ENCODE measurements around the gene DLG2. TPM values are rescaled to one million over a fixed set of nuclear protein-coding genes. Genes with fewer than 3 reads are reported as not detected.

Gene DLG2
- total and polyA plus RNA-seq, 2 of the 8 experiments (the other 6 are each of a cell fraction or from before 2014, with no cell fraction given) = 1.7 to 14.3 TPM

DNA sequence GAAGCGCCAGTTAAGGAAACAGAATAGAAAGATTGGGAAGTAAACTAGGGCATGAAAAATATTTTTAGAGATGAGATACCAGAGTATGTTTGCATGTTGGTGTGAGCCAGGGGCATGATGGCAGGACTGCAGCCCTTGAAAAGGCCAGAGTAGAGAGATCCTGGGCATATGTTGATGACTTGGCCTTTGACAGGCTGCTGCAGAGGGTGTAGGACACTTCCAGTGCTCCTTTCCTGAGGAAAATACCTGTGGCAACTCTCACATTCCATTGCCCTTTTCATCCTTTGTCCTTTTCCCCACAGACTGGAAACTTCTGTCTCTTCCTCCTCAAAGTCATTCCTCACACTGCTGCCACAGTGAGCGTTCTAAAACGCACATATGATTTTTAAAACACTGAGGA is 2190.3 kb downstream of the DLG2 start:
- Histone ChIP-seq H2BK15ac (ENCODE audit: low read length) (no peak overlapping the region), H3K23ac (ENCODE audit: insufficient read length) (no peak overlapping the region), H3K36me3 (ENCODE audit: control insufficient read depth in 2 of 4, insufficient read depth in 4 of 4, low read length in 3 of 4) (no peaks in the 10 kb centered on the region), H3K4ac (replicated peaks; ENCODE audit: insufficient read length, low read depth, low read length) (no peak overlapping the region), H3K23me2 (ENCODE audit: low read depth, low read length) (no peaks in the 10 kb centered on the region), H3K27ac (ENCODE audit: low read depth, low read length) (no peak overlapping the region), H4K20me1 (replicated peaks in 1 of 2; ENCODE audit: control insufficient read depth in 1 of 2, insufficient read depth in 2 of 2, low read length in 2 of 2) (no peaks in the 10 kb centered on the region), H2AK5ac (ENCODE audit: low read depth, low read length) (no peak overlapping the region), H2BK5ac (ENCODE audit: low read depth, low read length) (no peak overlapping the region), H3K27me3 (replicated peaks in 1 of 4; ENCODE audit: control insufficient read depth in 3 of 4, extremely low read depth in 1 of 4, insufficient read depth in 3 of 4, low read length in 3 of 4) (no peaks in the 10 kb centered on the region), H2BK20ac (ENCODE audit: low read length) (no peak overlapping the region; the same call in 1 of the 2 replicates), H2BK12ac (ENCODE audit: low read depth, low read length) (no peak overlapping the region), H3K9ac (replicated peaks in 1 of 4; ENCODE audit: extremely low read depth in 1 of 4, low read depth in 3 of 4, low read length in 3 of 4) (no peak overlapping the region), H4K91ac (replicated peaks; ENCODE audit: insufficient read length, low read length) (no peak overlapping the region), H3K79me2 (ENCODE audit: control insufficient read depth in 1 of 2, insufficient read depth in 2 of 2, low read length in 2 of 2) (no peaks in the 10 kb centered on the region), H4K5ac (ENCODE audit: insufficient read length, low read depth, low read length) (no peak overlapping the region), H3K4me2 (ENCODE audit: insufficient read depth in 1 of 2, low read depth in 2 of 2, low read length in 2 of 2) (no peak overlapping the region), H4K8ac (ENCODE audit: extremely low read depth, insufficient read depth, low read length) (no peak overlapping the region), H3K56ac (replicated peaks; ENCODE audit: insufficient read length, low read depth, low read length) (no peak overlapping the region), H2AFZ (ENCODE audit: low read length) (no peak overlapping the region), H3K4me1 (replicated peaks in 1 of 4; ENCODE audit: control insufficient read depth in 3 of 4, insufficient read depth in 4 of 4, low read length in 3 of 4) (peaks cover 0 to 5% (median 1%) of the 10 kb centered on the region in 4 experiments; a peak in 3 of 7 replicates), H3K79me1 (ENCODE audit: low read depth, low read length) (no peaks in the 10 kb centered on the region), H3K14ac (ENCODE audit: insufficient read length) (no peak overlapping the region), H3K18ac (ENCODE audit: extremely low read depth, low read length) (no peak overlapping the region), H2BK120ac (replicated peaks; ENCODE audit: low read depth, low read length) (no peak overlapping the region), H3K4me3 (ENCODE audit: extremely low read depth in 1 of 4, insufficient read depth in 2 of 4, low read depth in 3 of 4, low read length in 4 of 4) (no peak overlapping the region), H3K9me3 (ENCODE audit: insufficient read depth in 2 of 2, low read depth in 1 of 2, low read length in 1 of 2) (no peaks in the 10 kb centered on the region)
- POLR2A ChIA-PET (ENCODE audit: partially characterized antibody) = no interaction called here
- DNase-seq (ENCODE audit: low read depth in 1 of 2, low spot score in 2 of 2) (peak in 1 of 2 experiments; percentile 26), FAIRE-seq (no peak)
- CTCF ChIA-PET (ENCODE audit: partially characterized antibody) = interaction anchor here (0.6 to 0.7 kb wide), 2 partner anchors 63 to 942 kb away, joined by 3 read pairs; no protein-coding TSS in a partner anchor
- 94% methylated on average over 3 of the region's 3 CpGs; no CpG with 5 or more reads in 1 of the 2 experiments for WGBS, 2 experiments (ENCODE audit: extremely low coverage in 1 of 2, insufficient coverage in 1 of 2, insufficient read length in 1 of 2, insufficient replicate concordance in 2 of 2, low coverage in 1 of 2, low lambda C conversion rate in 2 of 2, missing lambda C conversion rate in 1 of 2)
- TF ChIP-seq SRF (IDR thresholded peaks at IDR 0.05; ENCODE audit: low read depth, low read length) (no peak), BACH1 (IDR thresholded peaks at IDR 0.05; ENCODE audit: low read length) (no peak), NANOG (IDR thresholded peaks at IDR 0.05; ENCODE audit: insufficient read depth, low read depth, low read length, poor library complexity, severe bottlenecking) (no peak), RBBP5 (IDR thresholded peaks at IDR 0.05; ENCODE audit: borderline replicate concordance, low read depth, low read length) (no peak), POLR2AphosphoS5 (IDR thresholded peaks at IDR 0.05; ENCODE audit: low read depth, low read length) (no peak), SUZ12 (IDR thresholded peaks at IDR 0.05; ENCODE audit: low read length) (no peak), CHD2 (IDR thresholded peaks at IDR 0.05; ENCODE audit: low read length) (no peak), TCF12 (IDR thresholded peaks at IDR 0.05; ENCODE audit: low read depth, low read length) (no peak), FOSL1 (IDR thresholded peaks at IDR 0.05; ENCODE audit: insufficient read depth, low read depth, low read length) (no peak), GTF2F1 (IDR thresholded peaks at IDR 0.05; ENCODE audit: borderline replicate concordance, low read depth, low read length) (no peak), NRF1 (IDR thresholded peaks at IDR 0.05; ENCODE audit: low read depth, low read length) (no peak), SP4 (IDR thresholded peaks at IDR 0.05; ENCODE audit: low read length) (no peak), YY1 (IDR thresholded peaks at IDR 0.05; ENCODE audit: low read depth, low read length) (no peak), TBP (IDR thresholded peaks at IDR 0.05; ENCODE audit: low read depth, low read length) (no peak)
- TF ChIP-seq, protein P1, sequence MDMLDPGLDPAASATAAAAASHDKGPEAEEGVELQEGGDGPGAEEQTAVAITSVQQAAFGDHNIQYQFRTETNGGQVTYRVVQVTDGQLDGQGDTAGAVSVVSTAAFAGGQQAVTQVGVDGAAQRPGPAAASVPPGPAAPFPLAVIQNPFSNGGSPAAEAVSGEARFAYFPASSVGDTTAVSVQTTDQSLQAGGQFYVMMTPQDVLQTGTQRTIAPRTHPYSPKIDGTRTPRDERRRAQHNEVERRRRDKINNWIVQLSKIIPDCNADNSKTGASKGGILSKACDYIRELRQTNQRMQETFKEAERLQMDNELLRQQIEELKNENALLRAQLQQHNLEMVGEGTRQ (IDR thresholded peaks at IDR 0.05; ENCODE audit: low read length) = no peak
